HEK293 (cell line): ENCODE measurements around the gene KLHL7.

ENCODE experiments used
- CTCF ChIA-PET: fragments of 350-600 bp; formaldehyde crosslinking; extraction: SDS; loops from one replicate; lab custom pipeline; 2021; ENCODE audit warnings: antibody characterized with exemption; lab: Yijun Ruan, JAX
- POLR2A ChIA-PET: fragments of 300-600 bp; formaldehyde crosslinking; extraction: SDS; loops from one replicate; lab custom pipeline; 2020; ENCODE audit warnings: antibody characterized with exemption, inconsistent platforms; lab: Yijun Ruan, JAX
- H3K27ac ChIP-seq: fragments of 200-500 bp; sonication (Bioruptor generic); 2 replicates; pipeline ENCODE4 v1.5.1; 2014; ENCODE audit warnings: low read depth, low read length, control low read depth, inconsistent platforms; ENCODE audit errors: extremely low read depth
- H3K36me3 ChIP-seq, 2 experiments: fragments of 200-500 bp in 1 of 2; sonication (Bioruptor generic) in 1 of 2; 1 replicate in 1 of 2; 2 replicates in 1 of 2; pipeline ENCODE4 v1.5.1; 2014 to 2017; ENCODE audit warnings: inconsistent platforms in 2 of 2, low read length in 2 of 2; ENCODE audit not compliant: control insufficient read depth in 2 of 2, insufficient read depth in 1 of 2
- H3K4me1 ChIP-seq: fragments of 200-500 bp; sonication (Bioruptor generic); 2 replicates; pipeline ENCODE4 v1.5.1; 2014; ENCODE audit warnings: mild to moderate bottlenecking, low read length, inconsistent platforms; ENCODE audit not compliant: control insufficient read depth, insufficient read depth
- H3K4me3 ChIP-seq: 2 replicates; pipeline ENCODE4 v1.5.1; 2011; ENCODE audit warnings: low read depth, mild to moderate bottlenecking, control low read depth, low read length, moderate library complexity
- H3K9me3 ChIP-seq: fragments of 200-500 bp; sonication (Bioruptor generic); 2 replicates; pipeline ENCODE4 v1.5.1; 2014; ENCODE audit warnings: low read depth, low read length, inconsistent platforms; ENCODE audit not compliant: control insufficient read depth, insufficient read depth
- HOXA7 ChIP-seq: sonication (generic); formaldehyde crosslinking; IDR thresholded peaks from 2 replicates; pipeline ENCODE4 v1.8.1; 2022; ENCODE audit warnings: missing genetic modification reagents, borderline replicate concordance
- OSR2 ChIP-seq: fragments of 450-650 bp; formaldehyde crosslinking; IDR thresholded peaks from 2 replicates; pipeline ENCODE4 v1.5.1; 2016; ENCODE audit warnings: missing biosample characterization, missing genetic modification characterization
- SCRT2 ChIP-seq: fragments of 450-650 bp; formaldehyde crosslinking; IDR thresholded peaks from 2 replicates; pipeline ENCODE4 v1.5.1; 2016; ENCODE audit warnings: missing biosample characterization, missing genetic modification characterization
- SETDB1 ChIP-seq: IDR thresholded peaks from one replicate; pipeline ENCODE4 v1.6.1; 2017; ENCODE audit warnings: mild to moderate bottlenecking, low read length, moderate library complexity, mixed read lengths; ENCODE audit not compliant: insufficient read length
- ZFHX2 ChIP-seq: fragments of 450-650 bp; formaldehyde crosslinking; conservative IDR thresholded peaks from 2 replicates; pipeline ENCODE4 v1.5.1; 2016; ENCODE audit warnings: missing biosample characterization, missing genetic modification characterization
- ZFP3 ChIP-seq: fragments of 450-650 bp; formaldehyde crosslinking; IDR thresholded peaks from 2 replicates; pipeline ENCODE4 v1.5.1; 2016; ENCODE audit warnings: low read depth, missing biosample characterization, missing genetic modification characterization
- ZNF16 ChIP-seq: fragments of 450-650 bp; formaldehyde crosslinking; IDR thresholded peaks from 2 replicates; pipeline ENCODE4 v1.5.1; 2016; ENCODE audit warnings: low read depth, missing biosample characterization, missing genetic modification characterization
- ZNF202 ChIP-seq: fragments of 450-650 bp; formaldehyde crosslinking; IDR thresholded peaks from 2 replicates; pipeline ENCODE4 v1.5.1; 2016; ENCODE audit warnings: missing biosample characterization, missing genetic modification characterization, borderline replicate concordance
- ZNF292 ChIP-seq: fragments of 450-650 bp; formaldehyde crosslinking; IDR thresholded peaks from 2 replicates; pipeline ENCODE4 v1.5.1; 2016; ENCODE audit warnings: low read depth, missing biosample characterization, missing genetic modification characterization, borderline replicate concordance
- ZNF302 ChIP-seq: fragments of 450-650 bp; formaldehyde crosslinking; IDR thresholded peaks from 2 replicates; pipeline ENCODE4 v1.5.1; 2016; ENCODE audit warnings: missing biosample characterization, missing genetic modification characterization, low read depth
- ZNF394 ChIP-seq: fragments of 450-650 bp; formaldehyde crosslinking; IDR thresholded peaks from 2 replicates; pipeline ENCODE4 v1.5.1; 2016; ENCODE audit warnings: missing biosample characterization, missing genetic modification characterization, mild to moderate bottlenecking, moderate library complexity, borderline replicate concordance
- ZNF544 ChIP-seq: fragments of 450-650 bp; formaldehyde crosslinking; IDR thresholded peaks from 2 replicates; pipeline ENCODE4 v1.5.0; 2017; ENCODE audit warnings: missing biosample characterization, missing genetic modification characterization
- ZNF560 ChIP-seq: fragments of 450-650 bp; formaldehyde crosslinking; IDR thresholded peaks from 2 replicates; pipeline ENCODE4 v1.5.1; 2017; ENCODE audit warnings: missing biosample characterization, missing genetic modification characterization, borderline replicate concordance
- ZNF600 ChIP-seq: fragments of 450-650 bp; formaldehyde crosslinking; IDR thresholded peaks from 2 replicates; pipeline ENCODE4 v1.5.1; 2016; ENCODE audit warnings: missing biosample characterization, missing genetic modification characterization
- ZNF677 ChIP-seq: fragments of 450-650 bp; IDR thresholded peaks from 2 replicates; pipeline ENCODE4 v1.5.0; 2018; ENCODE audit warnings: missing biosample characterization, mild to moderate bottlenecking, missing genetic modification characterization, moderate library complexity
- ZNF701 ChIP-seq: fragments of 450-650 bp; formaldehyde crosslinking; IDR thresholded peaks from 2 replicates; pipeline ENCODE4 v1.5.1; 2016; ENCODE audit warnings: missing biosample characterization, missing genetic modification characterization
- ZNF777 ChIP-seq: fragments of 450-650 bp; formaldehyde crosslinking; IDR thresholded peaks from 2 replicates; pipeline ENCODE4 v1.5.1; 2017; ENCODE audit warnings: missing biosample characterization, missing genetic modification characterization, borderline replicate concordance
- ZNF792 ChIP-seq: fragments of 450-650 bp; formaldehyde crosslinking; IDR thresholded peaks from 2 replicates; pipeline ENCODE4 v1.5.1; 2016; ENCODE audit warnings: missing biosample characterization, missing genetic modification characterization
- ZNF843 ChIP-seq: fragments of 450-650 bp; formaldehyde crosslinking; IDR thresholded peaks from 2 replicates; pipeline ENCODE4 v1.5.1; 2016; ENCODE audit warnings: missing biosample characterization, missing genetic modification characterization
- TF ChIP-seq, protein P1 (sequence below): fragments of 450-650 bp; IDR thresholded peaks from 2 replicates; pipeline ENCODE4 v1.5.1; 2018; ENCODE audit warnings: missing biosample characterization, mild to moderate bottlenecking, missing genetic modification characterization
- TF ChIP-seq, protein P2 (sequence below): fragments of 450-650 bp; formaldehyde crosslinking; IDR thresholded peaks from 2 replicates; pipeline ENCODE4 v1.5.1; 2017; ENCODE audit warnings: missing biosample characterization, missing genetic modification characterization
- TF ChIP-seq, protein P3 (sequence below): fragments of 450-650 bp; formaldehyde crosslinking; conservative IDR thresholded peaks from 2 replicates; pipeline ENCODE4 v1.5.1; 2016; ENCODE audit warnings: low read depth, missing biosample characterization, missing genetic modification characterization
- TF ChIP-seq, protein P4 (sequence below): fragments of 450-650 bp; formaldehyde crosslinking; IDR thresholded peaks from 2 replicates; pipeline ENCODE4 v1.5.1; 2016; ENCODE audit warnings: missing biosample characterization, missing genetic modification characterization

The KLHL7 gene

DNA sequence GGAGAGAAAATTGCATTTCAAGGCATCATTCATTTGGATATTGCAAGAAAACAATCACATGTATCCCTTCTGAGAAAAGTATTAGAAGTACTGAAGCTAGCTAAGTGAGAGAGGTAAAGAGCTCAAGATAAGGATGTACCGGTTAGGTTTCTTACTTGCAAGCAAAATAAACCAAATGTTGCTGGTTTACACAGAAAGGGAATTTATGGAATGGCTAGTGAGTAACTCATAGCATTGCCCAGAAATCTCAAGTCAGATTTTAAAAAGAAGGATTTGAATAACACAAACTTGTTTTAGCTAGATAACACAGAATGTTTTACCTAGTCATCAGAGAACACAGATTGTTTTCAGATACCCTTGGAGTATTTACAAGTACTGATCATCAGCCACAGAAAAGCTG, 30.6 kb downstream of the KLHL7 start:
- H3K4me1 ChIP-seq = no peaks in the 10 kb centered on the region
- peaks cover 0 to 3% of the 10 kb centered on the region in 2 experiments; a peak in 1 of 3 replicates for H3K36me3 ChIP-seq
- ChIA-PET POLR2A (no interaction called here), CTCF (interaction anchor here (1.5 kb wide), 1 partner anchor 10 kb away, joined by 4 read pairs; no protein-coding TSS in a partner anchor)
- H3K27ac ChIP-seq = no peak overlapping the region
- TF ChIP-seq, protein P1, sequence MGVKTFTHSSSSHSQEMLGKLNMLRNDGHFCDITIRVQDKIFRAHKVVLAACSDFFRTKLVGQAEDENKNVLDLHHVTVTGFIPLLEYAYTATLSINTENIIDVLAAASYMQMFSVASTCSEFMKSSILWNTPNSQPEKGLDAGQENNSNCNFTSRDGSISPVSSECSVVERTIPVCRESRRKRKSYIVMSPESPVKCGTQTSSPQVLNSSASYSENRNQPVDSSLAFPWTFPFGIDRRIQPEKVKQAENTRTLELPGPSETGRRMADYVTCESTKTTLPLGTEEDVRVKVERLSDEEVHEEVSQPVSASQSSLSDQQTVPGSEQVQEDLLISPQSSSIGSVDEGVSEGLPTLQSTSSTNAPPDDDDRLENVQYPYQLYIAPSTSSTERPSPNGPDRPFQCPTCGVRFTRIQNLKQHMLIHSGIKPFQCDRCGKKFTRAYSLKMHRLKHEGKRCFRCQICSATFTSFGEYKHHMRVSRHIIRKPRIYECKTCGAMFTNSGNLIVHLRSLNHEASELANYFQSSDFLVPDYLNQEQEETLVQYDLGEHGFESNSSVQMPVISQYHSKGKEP (tag by site-specific recombination) = no peak
- TF ChIP-seq HOXA7 (CRISPR knock-in tag) (no peak), ZNF560 (tag by site-specific recombination) (no peak), ZNF202 (tag by site-specific recombination) (no peak), ZNF701 (no peak), ZNF777 (tag by site-specific recombination) (no peak), ZNF302 (tag by site-specific recombination) (no peak), ZNF600 (tag by site-specific recombination) (no peak), ZNF394 (tag by site-specific recombination) (no peak), ZNF677 (tag by site-specific recombination) (no peak), ZFP3 (tag by site-specific recombination) (no peak), SETDB1 (no peak), OSR2 (tag by site-specific recombination) (no peak), ZNF16 (tag by site-specific recombination) (no peak)
- TF ChIP-seq, protein P2, sequence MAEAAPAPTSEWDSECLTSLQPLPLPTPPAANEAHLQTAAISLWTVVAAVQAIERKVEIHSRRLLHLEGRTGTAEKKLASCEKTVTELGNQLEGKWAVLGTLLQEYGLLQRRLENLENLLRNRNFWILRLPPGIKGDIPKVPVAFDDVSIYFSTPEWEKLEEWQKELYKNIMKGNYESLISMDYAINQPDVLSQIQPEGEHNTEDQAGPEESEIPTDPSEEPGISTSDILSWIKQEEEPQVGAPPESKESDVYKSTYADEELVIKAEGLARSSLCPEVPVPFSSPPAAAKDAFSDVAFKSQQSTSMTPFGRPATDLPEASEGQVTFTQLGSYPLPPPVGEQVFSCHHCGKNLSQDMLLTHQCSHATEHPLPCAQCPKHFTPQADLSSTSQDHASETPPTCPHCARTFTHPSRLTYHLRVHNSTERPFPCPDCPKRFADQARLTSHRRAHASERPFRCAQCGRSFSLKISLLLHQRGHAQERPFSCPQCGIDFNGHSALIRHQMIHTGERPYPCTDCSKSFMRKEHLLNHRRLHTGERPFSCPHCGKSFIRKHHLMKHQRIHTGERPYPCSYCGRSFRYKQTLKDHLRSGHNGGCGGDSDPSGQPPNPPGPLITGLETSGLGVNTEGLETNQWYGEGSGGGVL = no peak
- TF ChIP-seq, protein P3, sequence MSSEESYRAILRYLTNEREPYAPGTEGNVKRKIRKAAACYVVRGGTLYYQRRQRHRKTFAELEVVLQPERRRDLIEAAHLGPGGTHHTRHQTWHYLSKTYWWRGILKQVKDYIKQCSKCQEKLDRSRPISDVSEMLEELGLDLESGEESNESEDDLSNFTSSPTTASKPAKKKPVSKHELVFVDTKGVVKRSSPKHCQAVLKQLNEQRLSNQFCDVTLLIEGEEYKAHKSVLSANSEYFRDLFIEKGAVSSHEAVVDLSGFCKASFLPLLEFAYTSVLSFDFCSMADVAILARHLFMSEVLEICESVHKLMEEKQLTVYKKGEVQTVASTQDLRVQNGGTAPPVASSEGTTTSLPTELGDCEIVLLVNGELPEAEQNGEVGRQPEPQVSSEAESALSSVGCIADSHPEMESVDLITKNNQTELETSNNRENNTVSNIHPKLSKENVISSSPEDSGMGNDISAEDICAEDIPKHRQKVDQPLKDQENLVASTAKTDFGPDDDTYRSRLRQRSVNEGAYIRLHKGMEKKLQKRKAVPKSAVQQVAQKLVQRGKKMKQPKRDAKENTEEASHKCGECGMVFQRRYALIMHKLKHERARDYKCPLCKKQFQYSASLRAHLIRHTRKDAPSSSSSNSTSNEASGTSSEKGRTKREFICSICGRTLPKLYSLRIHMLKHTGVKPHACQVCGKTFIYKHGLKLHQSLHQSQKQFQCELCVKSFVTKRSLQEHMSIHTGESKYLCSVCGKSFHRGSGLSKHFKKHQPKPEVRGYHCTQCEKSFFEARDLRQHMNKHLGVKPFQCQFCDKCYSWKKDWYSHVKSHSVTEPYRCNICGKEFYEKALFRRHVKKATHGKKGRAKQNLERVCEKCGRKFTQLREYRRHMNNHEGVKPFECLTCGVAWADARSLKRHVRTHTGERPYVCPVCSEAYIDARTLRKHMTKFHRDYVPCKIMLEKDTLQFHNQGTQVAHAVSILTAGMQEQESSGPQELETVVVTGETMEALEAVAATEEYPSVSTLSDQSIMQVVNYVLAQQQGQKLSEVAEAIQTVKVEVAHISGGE (tag by site-specific recombination) = no peak
- TF ChIP-seq, protein P4, sequence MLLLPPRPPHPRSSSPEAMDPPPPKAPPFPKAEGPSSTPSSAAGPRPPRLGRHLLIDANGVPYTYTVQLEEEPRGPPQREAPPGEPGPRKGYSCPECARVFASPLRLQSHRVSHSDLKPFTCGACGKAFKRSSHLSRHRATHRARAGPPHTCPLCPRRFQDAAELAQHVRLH (tag by site-specific recombination) = no peak
- TF ChIP-seq, all 188 proteins: peak for 0
- Histone ChIP-seq H3K9me3 (no peaks in the 10 kb centered on the region), H3K4me3 (no peak overlapping the region)

DNA sequence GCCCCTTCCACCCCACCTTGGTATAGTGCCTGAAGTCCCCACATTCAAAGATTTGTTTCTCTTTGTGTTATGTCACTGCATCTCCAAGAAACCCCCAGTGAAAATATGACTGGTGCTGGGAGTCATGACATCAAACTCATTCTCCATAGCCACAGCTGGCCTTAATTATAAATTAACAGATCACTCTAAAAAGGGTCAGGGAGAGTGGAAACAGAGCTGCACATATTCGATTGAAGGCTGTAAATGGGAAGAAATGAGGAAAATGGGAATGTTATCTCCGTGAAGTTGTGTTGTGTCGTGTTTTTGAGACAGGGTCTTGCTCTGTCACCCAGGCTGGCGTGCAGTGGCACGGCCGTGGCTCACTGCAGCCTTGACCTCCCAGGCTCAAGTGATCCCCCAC, 52.1 kb downstream of the KLHL7 start:
- H3K9me3 ChIP-seq = no peaks in the 10 kb centered on the region
- ChIA-PET POLR2A (no interaction called here), CTCF (interaction anchor here (1.3 kb wide), 1 partner anchor 12 kb away, joined by 3 read pairs; no protein-coding TSS in a partner anchor)
- no peak overlapping the region for H3K4me3 ChIP-seq
- no peak overlapping the region for H3K27ac ChIP-seq
- H3K4me1 ChIP-seq = no peaks in the 10 kb centered on the region
- H3K36me3 ChIP-seq = peaks cover 0 to 2% of the 10 kb centered on the region in 2 experiments; a peak in 2 of 3 replicates
- TF ChIP-seq SCRT2 (no peak), ZNF292 (tag by site-specific recombination) (no peak), ZNF544 (tag by site-specific recombination) (no peak), ZNF843 (no peak), ZFHX2 (tag by site-specific recombination) (no peak), ZNF792 (tag by site-specific recombination) (no peak)
